ENCODE results near the gene CCDC169.
"Not testable (repeated sequence)": the region's sequence is repeated elsewhere in the genome, so short reads cannot be mapped to it uniquely, and the experiment has no call there.

- TF ChIP-seq CTCF, POLR2A (IDR thresholded peaks at IDR 0.05): not testable (repeated sequence)
Observed at GRCh38 chr13:36319793-36320192, 22.2 kb upstream of the CCDC169 start.

All from esophagus squamous epithelium (tissue), 4 donors.